GM19099 (cell line): ENCODE data around the gene ISL1.

ENCODE experiments used
- POLR2A ChIP-seq: IDR thresholded peaks from 3 replicates; pipeline ENCODE4 v1.6.1; 2011; ENCODE audit warnings: low read depth; ENCODE audit not compliant: insufficient read length; ENCODE audit errors: extremely low read depth

ISL1 gene

GRCh38 chr5:51382521-51383130, 622 bp upstream of the ISL1 start:
- no peak for TF ChIP-seq POLR2A

DNA sequence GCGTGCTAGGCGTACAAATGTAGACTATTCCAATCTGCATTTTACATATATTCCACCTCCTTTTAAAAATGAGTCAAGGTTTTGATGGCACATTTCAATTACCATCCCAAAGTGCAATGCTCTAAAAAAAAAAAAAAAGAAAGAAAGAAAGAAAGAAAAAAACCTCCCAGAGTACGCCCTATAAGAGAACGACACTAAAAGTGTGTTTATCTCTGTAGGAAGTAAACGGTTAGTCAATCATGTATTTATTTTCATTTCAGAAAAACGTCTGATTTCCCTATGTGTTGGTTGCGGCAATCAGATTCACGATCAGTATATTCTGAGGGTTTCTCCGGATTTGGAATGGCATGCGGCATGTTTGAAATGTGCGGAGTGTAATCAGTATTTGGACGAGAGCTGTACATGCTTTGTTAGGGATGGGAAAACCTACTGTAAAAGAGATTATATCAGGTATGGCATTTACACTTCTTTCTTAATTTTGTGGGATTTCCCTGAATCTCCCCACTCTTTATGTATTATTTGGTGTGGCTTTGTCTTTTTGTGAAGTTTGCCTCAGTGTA, 1.1 kb downstream of the ISL1 start:
- no peak for TF ChIP-seq POLR2A

DNA sequence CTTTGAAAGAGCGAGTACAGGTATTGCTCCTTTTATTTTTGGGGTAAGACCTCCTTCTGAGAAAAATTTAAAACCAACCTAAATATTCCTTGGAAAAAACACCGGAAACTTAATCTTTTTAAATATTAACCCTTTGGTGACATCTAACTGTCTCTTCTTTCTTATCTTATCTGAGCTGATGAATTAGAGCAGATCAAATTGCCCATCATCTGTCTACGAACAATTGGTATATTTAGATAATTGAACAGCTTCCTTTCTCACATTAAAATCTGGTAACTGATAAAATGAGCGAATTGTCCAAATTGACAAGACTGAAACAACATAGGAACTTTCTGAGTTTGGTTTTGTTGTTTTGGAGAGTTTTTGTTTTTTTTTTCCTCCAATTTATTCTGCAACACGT, 2.0 kb downstream of the ISL1 start:
- TF ChIP-seq POLR2A: no peak

DNA sequence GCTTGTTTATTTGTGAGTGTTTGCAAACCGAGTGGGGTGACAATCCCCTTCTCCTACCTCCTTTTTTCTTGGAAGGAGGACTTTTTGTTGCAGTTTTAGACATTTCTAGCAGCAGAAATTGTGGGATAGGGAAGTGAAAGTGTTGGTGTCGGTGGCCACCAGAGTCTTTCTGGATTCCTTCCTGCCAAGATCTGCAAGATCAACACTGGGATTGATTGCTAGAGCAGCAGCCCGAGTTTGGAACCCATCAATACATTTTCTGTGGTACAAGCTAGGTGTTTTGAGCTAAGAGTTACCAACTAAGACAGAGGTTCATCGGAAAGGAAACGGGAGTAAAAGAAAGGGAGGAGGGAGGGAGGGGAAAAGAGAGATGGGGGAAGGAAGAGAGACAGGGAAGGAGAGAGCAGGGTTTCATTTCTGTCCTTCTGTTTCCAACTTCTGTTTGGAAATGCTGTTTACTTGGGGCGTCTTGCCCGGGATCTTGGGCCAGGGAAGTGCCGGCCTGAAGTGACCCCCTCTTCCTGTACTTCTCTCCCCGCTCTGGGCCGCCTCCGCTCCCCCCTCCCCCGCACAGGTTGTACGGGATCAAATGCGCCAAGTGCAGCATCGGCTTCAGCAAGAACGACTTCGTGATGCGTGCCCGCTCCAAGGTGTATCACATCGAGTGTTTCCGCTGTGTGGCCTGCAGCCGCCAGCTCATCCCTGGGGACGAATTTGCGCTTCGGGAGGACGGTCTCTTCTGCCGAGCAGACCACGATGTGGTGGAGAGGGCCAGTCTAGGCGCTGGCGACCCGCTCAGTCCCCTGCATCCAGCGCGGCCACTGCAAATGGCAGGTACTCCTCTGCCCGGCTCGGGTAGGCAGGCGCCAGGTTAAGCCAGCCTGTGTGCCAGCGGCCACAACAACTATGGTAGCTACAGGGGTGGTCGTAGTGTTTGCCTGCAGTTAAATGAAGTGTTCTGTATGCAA, 4.0 kb downstream of the ISL1 start:
- no peak for TF ChIP-seq POLR2A

DNA sequence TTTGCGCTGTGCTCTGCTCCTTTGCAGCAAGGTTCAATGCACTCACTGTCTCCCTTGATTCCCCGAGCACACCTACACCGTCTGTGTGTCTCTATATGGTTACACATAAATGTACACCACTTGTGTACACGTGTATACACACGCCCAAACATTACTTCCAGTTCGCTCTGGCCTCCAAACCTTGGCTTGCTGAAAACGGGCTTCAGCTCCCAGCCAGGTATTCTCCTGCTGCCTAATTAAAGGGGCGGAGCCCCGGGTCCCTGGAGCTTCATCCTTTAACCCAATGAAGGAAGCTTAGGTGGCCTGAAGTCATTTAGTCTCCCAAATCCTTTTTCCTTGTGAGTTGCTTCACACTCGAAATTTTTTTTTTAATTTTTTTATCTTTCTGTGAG, 4.6 kb downstream of the ISL1 start:
- no peak for TF ChIP-seq POLR2A

GRCh38 chr5:51388488-51389287, 5.4 kb downstream of the ISL1 start:
- TF ChIP-seq POLR2A: no peak

DNA sequence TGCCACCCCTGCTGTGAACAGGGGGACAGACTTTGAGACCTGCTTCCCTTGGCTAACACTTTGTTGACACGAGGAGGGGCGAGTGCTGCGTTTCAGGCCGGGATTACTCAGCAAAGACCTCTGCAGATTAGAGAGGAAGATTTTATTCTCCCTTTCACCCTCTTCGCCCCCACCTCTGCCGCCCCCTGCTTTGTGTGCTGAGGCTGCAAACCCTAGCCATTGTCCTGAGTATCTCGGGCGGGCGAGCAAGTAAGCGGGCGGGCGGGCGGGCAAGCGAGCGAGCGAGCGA, 6.0 kb downstream of the ISL1 start:
- TF ChIP-seq POLR2A: no peak

GRCh38 chr5:51389577-51390463, 6.6 kb downstream of the ISL1 start:
- no peak for TF ChIP-seq POLR2A

GRCh38 chr5:51391175-51391574, 7.9 kb downstream of the ISL1 start:
- TF ChIP-seq POLR2A: no peak

DNA sequence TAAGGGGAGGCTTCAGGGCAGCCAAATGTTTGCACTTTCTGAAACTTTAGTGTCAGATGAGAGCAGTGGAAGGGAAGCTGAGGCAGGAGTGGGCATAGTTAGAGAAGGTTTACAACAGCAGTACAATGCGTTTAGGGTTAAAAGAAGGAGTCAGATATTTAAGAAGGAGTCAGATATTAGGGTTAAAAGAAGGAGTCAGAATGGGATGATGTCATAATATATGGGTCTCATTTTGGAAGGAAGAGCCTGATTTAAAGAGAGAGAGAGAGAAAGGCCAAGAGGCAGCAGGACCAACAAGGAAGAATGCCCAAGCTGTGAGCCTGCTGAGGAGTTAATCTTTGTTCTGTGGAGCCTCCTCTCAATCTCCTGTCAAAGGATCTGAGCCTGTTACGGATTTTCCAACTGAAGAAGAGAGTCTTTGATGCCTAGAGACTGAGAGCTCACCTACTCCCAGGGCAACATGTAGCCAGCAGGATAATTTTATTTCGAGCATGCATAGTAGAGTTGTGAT, 9.5 kb downstream of the ISL1 start:
- no peak for TF ChIP-seq POLR2A

DNA sequence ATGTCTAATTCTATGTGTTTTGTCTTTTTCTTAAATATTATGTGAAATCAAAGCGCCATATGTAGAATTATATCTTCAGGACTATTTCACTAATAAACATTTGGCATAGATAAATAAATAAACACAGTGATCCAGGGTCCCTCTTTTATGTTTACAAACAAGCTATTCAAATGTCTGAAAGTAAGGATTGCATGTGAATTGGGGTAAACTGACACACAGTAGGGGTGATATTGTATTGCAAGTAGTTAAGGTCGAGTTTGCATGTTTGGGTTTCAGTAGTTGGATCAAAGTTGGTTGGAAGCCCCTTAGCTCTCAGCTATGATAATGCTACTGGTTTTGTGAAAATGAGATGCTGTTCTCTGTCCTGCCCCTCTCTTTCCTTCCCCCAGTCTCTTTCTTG, 11.4 kb downstream of the ISL1 start:
- TF ChIP-seq POLR2A: no peak

- no peak for TF ChIP-seq POLR2A
Observed at GRCh38 chr5:51395245-51395644, 12.0 kb downstream of the ISL1 start.

- TF ChIP-seq POLR2A: no peak
Observed at GRCh38 chr5:51395666-51396356, 12.6 kb downstream of the ISL1 start.

GRCh38 chr5:51396797-51397196, 13.5 kb downstream of the ISL1 start:
- no peak for TF ChIP-seq POLR2A
